Measurements from ENCODE around the gene LGSN. TPM values are rescaled to one million over a fixed set of nuclear protein-coding genes. Genes with fewer than 3 reads are reported as not detected.

LGSN gene
- total and polyA plus RNA-seq, 2 of the 8 experiments (the other 6 are each of a cell fraction or from before 2014, with no cell fraction given): 0.08 TPM; not detected in 1

- DNase-seq (ENCODE audit: low read depth in 1 of 2, low spot score in 2 of 2) (no peak), FAIRE-seq (no peak)
- Histone ChIP-seq H3K36me3 (ENCODE audit: control insufficient read depth in 2 of 4, insufficient read depth in 4 of 4, low read length in 3 of 4) (no peaks in the 10 kb centered on the region), H2AK5ac (ENCODE audit: low read depth, low read length) (no peak overlapping the region), H4K5ac (ENCODE audit: insufficient read length, low read depth, low read length) (no peak overlapping the region), H3K18ac (ENCODE audit: extremely low read depth, low read length) (no peak overlapping the region), H2BK12ac (ENCODE audit: low read depth, low read length) (no peak overlapping the region), H3K9me3 (ENCODE audit: insufficient read depth in 2 of 2, low read depth in 1 of 2, low read length in 1 of 2) (no peaks in the 10 kb centered on the region), H4K8ac (ENCODE audit: extremely low read depth, insufficient read depth, low read length) (no peak overlapping the region), H3K27ac (ENCODE audit: low read depth, low read length) (no peak overlapping the region), H3K56ac (replicated peaks; ENCODE audit: insufficient read length, low read depth, low read length) (no peak overlapping the region), H3K14ac (ENCODE audit: insufficient read length) (no peak overlapping the region), H3K4me2 (ENCODE audit: insufficient read depth in 1 of 2, low read depth in 2 of 2, low read length in 2 of 2) (no peak overlapping the region), H3K4ac (replicated peaks; ENCODE audit: insufficient read length, low read depth, low read length) (no peak overlapping the region), H3K23ac (ENCODE audit: insufficient read length) (no peak overlapping the region), H4K91ac (replicated peaks; ENCODE audit: insufficient read length, low read length) (no peak overlapping the region), H3K4me3 (ENCODE audit: extremely low read depth in 1 of 4, insufficient read depth in 2 of 4, low read depth in 3 of 4, low read length in 4 of 4) (no peak overlapping the region), H3K23me2 (ENCODE audit: low read depth, low read length) (no peaks in the 10 kb centered on the region), H4K20me1 (replicated peaks in 1 of 2; ENCODE audit: control insufficient read depth in 1 of 2, insufficient read depth in 2 of 2, low read length in 2 of 2) (no peaks in the 10 kb centered on the region), H2BK5ac (ENCODE audit: low read depth, low read length) (no peak overlapping the region), H2BK20ac (ENCODE audit: low read length) (no peak overlapping the region), H2BK120ac (replicated peaks; ENCODE audit: low read depth, low read length) (no peak overlapping the region), H3K79me1 (ENCODE audit: low read depth, low read length) (no peaks in the 10 kb centered on the region), H2BK15ac (ENCODE audit: low read length) (no peak overlapping the region), H3K4me1 (replicated peaks in 1 of 4; ENCODE audit: control insufficient read depth in 3 of 4, insufficient read depth in 4 of 4, low read length in 3 of 4) (no peaks in the 10 kb centered on the region), H3K79me2 (ENCODE audit: control insufficient read depth in 1 of 2, insufficient read depth in 2 of 2, low read length in 2 of 2) (no peaks in the 10 kb centered on the region), H3K27me3 (replicated peaks in 1 of 4; ENCODE audit: control insufficient read depth in 3 of 4, extremely low read depth in 1 of 4, insufficient read depth in 3 of 4, low read length in 3 of 4) (no peaks in the 10 kb centered on the region), H2AFZ (ENCODE audit: low read length) (no peak overlapping the region), H3K9ac (replicated peaks in 1 of 4; ENCODE audit: extremely low read depth in 1 of 4, low read depth in 3 of 4, low read length in 3 of 4) (no peak overlapping the region)
- ChIA-PET POLR2A (ENCODE audit: partially characterized antibody) (no interaction called here), CTCF (ENCODE audit: partially characterized antibody) (interaction anchor here (0.7 to 1.5 kb wide), 3 partner anchors 10 to 256 kb away, joined by 3 to 6 read pairs (median 5); no protein-coding TSS in a partner anchor)
- TF ChIP-seq TAF7 (optimal IDR thresholded peaks at IDR 0.05; ENCODE audit: borderline replicate concordance, low read depth, low read length) (no peak), CBX5 (IDR thresholded peaks at IDR 0.05; ENCODE audit: low read depth, low read length) (no peak), ASH2L (IDR thresholded peaks at IDR 0.05; ENCODE audit: low read length) (no peak), CREB1 (IDR thresholded peaks at IDR 0.05) (no peak)
- WGBS, 2 experiments (ENCODE audit: extremely low coverage in 1 of 2, insufficient coverage in 1 of 2, insufficient read length in 1 of 2, insufficient replicate concordance in 2 of 2, low coverage in 1 of 2, low lambda C conversion rate in 2 of 2, missing lambda C conversion rate in 1 of 2): 81% methylated on average over 1 of the region's 1 CpG; no CpG with 5 or more reads in 1 of the 2 experiments
Observed at GRCh38 chr6:63317641-63318040, 2.1 kb downstream of the LGSN start.

Data from H1 (cell line).